HepG2 (cell line): Measurements from ENCODE around the gene RPL32. TPM values are rescaled to one million over a fixed set of nuclear protein-coding genes. Genes with fewer than 3 reads are reported as not detected.

Source experiments
- ATAC-seq: fragments of 200-7000 bp; cut with Tn5 transposase; 3 replicates; pipeline ENCODE4 v1.9.1; 2020; ENCODE audit warnings: mild to moderate bottlenecking, moderate library complexity
- BruUV-seq: library from RNA; stranded (reverse); fragments of 400-500 nt; replicated peaks from 2 replicates; lab custom pipeline; 2021; lab: Mats Ljungman, UMichigan
- CTCF ChIA-PET: fragments of 300-600 bp; formaldehyde crosslinking; extraction: SDS; loops from one replicate; lab custom pipeline; 2021; ENCODE audit warnings: low total read pairs, inconsistent platforms, low intra/inter-chr PET ratio; lab: Yijun Ruan, JAX
- POLR2A ChIA-PET: fragments of 350-600 bp; sonication (Branson Sonifier 250); formaldehyde crosslinking; loops from one replicate; lab custom pipeline; 2020; ENCODE audit warnings: antibody characterized with exemption, inconsistent platforms; lab: Yijun Ruan, JAX
- DNase-seq: peaks from one replicate; pipeline ENCODE4 v3.0.0-alpha.2; 2015; ENCODE audit warnings: low spot score
- FAIRE-seq: peaks from 3 replicates; lab custom pipeline; 2011; peaks lifted over from hg19 to GRCh38; lab: Jason Lieb, UNC
- H2AFZ ChIP-seq: one replicate; pipeline ENCODE4 v1.6.1; 2011; ENCODE audit warnings: low read length, inconsistent platforms
- H3K27ac ChIP-seq: fragments of 300-600 bp; 3 replicates; pipeline ENCODE4 v1.8.0; 2011; ENCODE audit warnings: mixed run types, mild to moderate bottlenecking, mixed read lengths, low read length, inconsistent platforms; ENCODE audit not compliant: insufficient read depth; ENCODE audit errors: extremely low read length
- H3K27me3 ChIP-seq, 2 experiments: fragments of 200-600 bp in 1 of 2; 2 replicates in 1 of 2; 3 replicates in 1 of 2; pipeline versions ENCODE4 v1.6.0 to v1.8.0; 2011; ENCODE audit warnings: low read length in 2 of 2, mild to moderate bottlenecking in 2 of 2, moderate library complexity in 2 of 2, inconsistent platforms in 1 of 2; ENCODE audit not compliant: insufficient read depth in 2 of 2, control insufficient read depth in 1 of 2
- H3K36me3 ChIP-seq, 2 experiments: fragments of 200-600 bp in 1 of 2; replicated peaks in 1 of 2; 2 replicates in 1 of 2; 3 replicates in 1 of 2; pipeline versions ENCODE4 v1.5.1 to v1.8.0; 2011; ENCODE audit warnings: low read length in 2 of 2, inconsistent platforms in 1 of 2; ENCODE audit not compliant: insufficient read depth in 2 of 2, control insufficient read depth in 1 of 2
- H3K4me1 ChIP-seq: 2 replicates; pipeline ENCODE4 v1.5.1; 2012; ENCODE audit warnings: low read length, inconsistent platforms; ENCODE audit not compliant: insufficient read depth
- H3K4me2 ChIP-seq: 2 replicates; pipeline ENCODE4 v1.6.0; 2011; ENCODE audit warnings: low read depth, low read length, inconsistent platforms
- H3K4me3 ChIP-seq, 3 experiments: fragments of 200-600 bp in 1 of 3; sonication (generic), shearing (Covaris generic) in 1 of 3; replicated peaks in 1 of 3; 2 replicates each; pipeline ENCODE4 v1.5.1; 2011 to 2016; ENCODE audit warnings: low read length in 3 of 3, inconsistent platforms in 2 of 3, low read depth in 2 of 3, mild to moderate bottlenecking in 2 of 3, control low read depth in 1 of 3, mixed read lengths in 1 of 3; ENCODE audit not compliant: insufficient read depth in 1 of 3
- H3K79me2 ChIP-seq: one replicate; pipeline ENCODE4 v1.6.1; 2011; ENCODE audit warnings: low read length, inconsistent platforms; ENCODE audit not compliant: insufficient read depth
- H3K9ac ChIP-seq: 2 replicates; pipeline ENCODE4 v1.6.0; 2011; ENCODE audit warnings: mild to moderate bottlenecking, low read depth, low read length, inconsistent platforms; ENCODE audit not compliant: insufficient read depth
- H3K9me3 ChIP-seq: 2 replicates; pipeline ENCODE4 v1.5.1; 2012; ENCODE audit warnings: mild to moderate bottlenecking, low read length
- H4K20me1 ChIP-seq: 2 replicates; pipeline ENCODE4 v1.6.0; 2011; ENCODE audit warnings: inconsistent platforms, mild to moderate bottlenecking, low read length, moderate library complexity; ENCODE audit not compliant: insufficient read depth
- ERF ChIP-seq: IDR thresholded peaks from 2 replicates; pipeline ENCODE4 v1.6.1; 2018; ENCODE audit warnings: missing biosample characterization, missing genetic modification reagents
- JUNB ChIP-seq: sonication (generic); formaldehyde crosslinking; IDR thresholded peaks from 2 replicates; pipeline ENCODE4 v1.8.0; 2022; ENCODE audit warnings: missing genetic modification reagents, mild to moderate bottlenecking, borderline replicate concordance
- MIER3 ChIP-seq: IDR thresholded peaks from 2 replicates; pipeline ENCODE4 v1.6.1; 2016; ENCODE audit warnings: missing compliant biosample characterization, borderline replicate concordance
- NR2F2 ChIP-seq: IDR thresholded peaks from 2 replicates; pipeline ENCODE4 v1.6.1; 2012; ENCODE audit warnings: low read depth, inconsistent platforms, borderline replicate concordance
- POGK ChIP-seq: sonication (generic); formaldehyde crosslinking; conservative IDR thresholded peaks from 2 replicates; pipeline ENCODE4 v1.8.0; 2022; ENCODE audit warnings: mild to moderate bottlenecking, moderate library complexity, missing genetic modification reagents
- RBAK ChIP-seq: sonication (generic); formaldehyde crosslinking; IDR thresholded peaks from 2 replicates; pipeline ENCODE4 v1.5.1; 2020; ENCODE audit warnings: mild to moderate bottlenecking, missing genetic modification reagents
- U2AF1 ChIP-seq: fragments of 200-400 bp; formaldehyde crosslinking; optimal IDR thresholded peaks from 2 replicates; pipeline ENCODE3; 2017; ENCODE audit warnings: mild to moderate bottlenecking, low read depth, low read length
- ZBTB39 ChIP-seq: sonication (generic); formaldehyde crosslinking; IDR thresholded peaks from 2 replicates; pipeline ENCODE4 v1.5.0; 2020; ENCODE audit warnings: missing genetic modification reagents
- ZNF275 ChIP-seq: sonication (generic); formaldehyde crosslinking; IDR thresholded peaks from 2 replicates; pipeline ENCODE4 v1.8.0; 2022; ENCODE audit warnings: missing genetic modification reagents, mild to moderate bottlenecking, inconsistent platforms, borderline replicate concordance
- ZNF430 ChIP-seq: sonication (generic); formaldehyde crosslinking; IDR thresholded peaks from 2 replicates; pipeline ENCODE4 v1.9.0; 2021; ENCODE audit warnings: mild to moderate bottlenecking, missing genetic modification reagents
- WGBS: methylation state at CpG from one replicate; pipeline ENCODE4 v1.1.6; 2017; ENCODE audit warnings: low lambda C conversion rate; 5-methylcytosine and 5-hydroxymethylcytosine counted together
- in situ Hi-C: cut with HindIII; loops from 2 replicates; pipeline ENCODE4 v1.10.0; 2017; ENCODE audit warnings: low pct_unique_long_range_greater_than_20kb; ENCODE audit not compliant: extremely low pct_ligation_motif_present
- intact Hi-C: fragments of 100-400 bp; cut with micrococcal nuclease; formaldehyde crosslinking; loops from one replicate; pipeline ENCODE4 v1.10.0; 2022; ENCODE audit not compliant: unreplicated experiment
- polyA plus RNA-seq, 8 experiments: library from polyadenylated mRNA; depleted of rRNA in 3 of 8; stranded (reverse) in 7 of 8; unstranded in 1 of 8; fragments of >200 nt; fragmentation: Illumina TruSeq in 4 of 8; extraction: Trizol in 4 of 8; gene quantifications; 2 replicates each; pipeline versions ENCODE4 v1.2.1 to v1.2.3, GENCODE V29; 2011 to 2016; ENCODE audit warnings: low read depth in 4 of 8, missing spikeins in 1 of 8, mixed read lengths in 1 of 8; ENCODE audit not compliant: insufficient read depth in 1 of 8
- total RNA-seq, 5 experiments: library from RNA; depleted of rRNA; stranded (reverse); fragments of >200 nt; fragmentation: Illumina TruSeq; extraction: Trizol; gene quantifications; 2 replicates each; pipeline ENCODE4 v1.2.3, GENCODE V29; 2016; ENCODE audit warnings: low read depth in 1 of 5

The RPL32 gene
- total and polyA plus RNA-seq, 2 of the 13 experiments (the other 11 are each of a cell fraction or from before 2014, with no cell fraction given), result 1,781 to 2,401 TPM

- ATAC-seq, result no peak
- in situ Hi-C loops, result no loop called here
Observed at GRCh38 chr3:12886106-12886679, 44.8 kb upstream of the RPL32 start.

More at GRCh38 chr3:12886106-12886679, 44.8 kb upstream of the RPL32 start:
- Histone ChIP-seq H4K20me1 (no peaks in the 10 kb centered on the region), H3K4me1 (peaks cover 6% of the 10 kb centered on the region), H3K9me3 (no peaks in the 10 kb centered on the region), H3K9ac (no peak overlapping the region), H3K27me3 (peaks cover 3 to 37% of the 10 kb centered on the region in 2 experiments; a peak in 4 of 5 replicates), H3K36me3 (no peaks in the 10 kb centered on the region), H2AFZ (no peak overlapping the region), H3K27ac (no peak overlapping the region)
- no TSS peak for BruUV-seq
- DNase-seq, result no peak
- WGBS, result 52% methylated on average over 10 of the region's 10 CpGs
- POLR2A ChIA-PET, result no interaction called here
- TF ChIP-seq U2AF1 (no peak), JUNB (CRISPR knock-in tag) (no peak), ZBTB39 (CRISPR knock-in tag) (no peak), NR2F2 (no peak), POGK (CRISPR knock-in tag) (no peak), MIER3 (CRISPR knock-in tag) (no peak), ZNF430 (CRISPR knock-in tag) (no peak), ZNF275 (CRISPR knock-in tag) (no peak), ERF (CRISPR knock-in tag) (no peak), RBAK (no peak)
- TF ChIP-seq, all 625 proteins: peak for 0
- no peak overlapping the region for H3K4me3 ChIP-seq
- intact Hi-C loops, result no loop called here
- FAIRE-seq, result no peak
- no peak overlapping the region for H3K4me2 ChIP-seq
- H3K79me2 ChIP-seq, result no peaks in the 10 kb centered on the region
- CTCF ChIA-PET, result no interaction called here
